HepG2 (cell line): Measurements from ENCODE around the gene STRBP. TPM values are rescaled to one million over a fixed set of nuclear protein-coding genes. Genes with fewer than 3 reads are reported as not detected.

Experiments used
- ATAC-seq: fragments of 200-7000 bp; cut with Tn5 transposase; 3 replicates; pipeline ENCODE4 v1.9.1; 2020; ENCODE audit warnings: mild to moderate bottlenecking, moderate library complexity
- BruUV-seq: library from RNA; stranded (reverse); fragments of 400-500 nt; replicated peaks from 2 replicates; lab custom pipeline; 2021; lab: Mats Ljungman, UMichigan
- CTCF ChIA-PET: fragments of 300-600 bp; formaldehyde crosslinking; extraction: SDS; loops from one replicate; lab custom pipeline; 2021; ENCODE audit warnings: low total read pairs, inconsistent platforms, low intra/inter-chr PET ratio; lab: Yijun Ruan, JAX
- POLR2A ChIA-PET: fragments of 350-600 bp; sonication (Branson Sonifier 250); formaldehyde crosslinking; loops from one replicate; lab custom pipeline; 2020; ENCODE audit warnings: antibody characterized with exemption, inconsistent platforms; lab: Yijun Ruan, JAX
- DNase-seq: peaks from one replicate; pipeline ENCODE4 v3.0.0-alpha.2; 2015; ENCODE audit warnings: low spot score
- FAIRE-seq: peaks from 3 replicates; lab custom pipeline; 2011; peaks lifted over from hg19 to GRCh38; lab: Jason Lieb, UNC
- H2AFZ ChIP-seq: one replicate; pipeline ENCODE4 v1.6.1; 2011; ENCODE audit warnings: low read length, inconsistent platforms
- H3K27ac ChIP-seq: fragments of 300-600 bp; 3 replicates; pipeline ENCODE4 v1.8.0; 2011; ENCODE audit warnings: mixed run types, mild to moderate bottlenecking, mixed read lengths, low read length, inconsistent platforms; ENCODE audit not compliant: insufficient read depth; ENCODE audit errors: extremely low read length
- H3K27me3 ChIP-seq, 2 experiments: fragments of 200-600 bp in 1 of 2; 2 replicates in 1 of 2; 3 replicates in 1 of 2; pipeline versions ENCODE4 v1.6.0 to v1.8.0; 2011; ENCODE audit warnings: low read length in 2 of 2, mild to moderate bottlenecking in 2 of 2, moderate library complexity in 2 of 2, inconsistent platforms in 1 of 2; ENCODE audit not compliant: insufficient read depth in 2 of 2, control insufficient read depth in 1 of 2
- H3K36me3 ChIP-seq, 2 experiments: fragments of 200-600 bp in 1 of 2; replicated peaks in 1 of 2; 2 replicates in 1 of 2; 3 replicates in 1 of 2; pipeline versions ENCODE4 v1.5.1 to v1.8.0; 2011; ENCODE audit warnings: low read length in 2 of 2, inconsistent platforms in 1 of 2; ENCODE audit not compliant: insufficient read depth in 2 of 2, control insufficient read depth in 1 of 2
- H3K4me1 ChIP-seq: 2 replicates; pipeline ENCODE4 v1.5.1; 2012; ENCODE audit warnings: low read length, inconsistent platforms; ENCODE audit not compliant: insufficient read depth
- H3K4me2 ChIP-seq: 2 replicates; pipeline ENCODE4 v1.6.0; 2011; ENCODE audit warnings: low read depth, low read length, inconsistent platforms
- H3K4me3 ChIP-seq, 3 experiments: fragments of 200-600 bp in 1 of 3; sonication (generic), shearing (Covaris generic) in 1 of 3; replicated peaks in 1 of 3; 2 replicates each; pipeline ENCODE4 v1.5.1; 2011 to 2016; ENCODE audit warnings: low read length in 3 of 3, inconsistent platforms in 2 of 3, low read depth in 2 of 3, mild to moderate bottlenecking in 2 of 3, control low read depth in 1 of 3, mixed read lengths in 1 of 3; ENCODE audit not compliant: insufficient read depth in 1 of 3
- H3K79me2 ChIP-seq: one replicate; pipeline ENCODE4 v1.6.1; 2011; ENCODE audit warnings: low read length, inconsistent platforms; ENCODE audit not compliant: insufficient read depth
- H3K9ac ChIP-seq: 2 replicates; pipeline ENCODE4 v1.6.0; 2011; ENCODE audit warnings: mild to moderate bottlenecking, low read depth, low read length, inconsistent platforms; ENCODE audit not compliant: insufficient read depth
- H3K9me3 ChIP-seq: 2 replicates; pipeline ENCODE4 v1.5.1; 2012; ENCODE audit warnings: mild to moderate bottlenecking, low read length
- H4K20me1 ChIP-seq: 2 replicates; pipeline ENCODE4 v1.6.0; 2011; ENCODE audit warnings: inconsistent platforms, mild to moderate bottlenecking, low read length, moderate library complexity; ENCODE audit not compliant: insufficient read depth
- CBFB ChIP-seq: sonication (generic); formaldehyde crosslinking; IDR thresholded peaks from 2 replicates; pipeline ENCODE4 v1.4.0; 2020; ENCODE audit warnings: missing genetic modification reagents
- GFI1 ChIP-seq: sonication (generic); formaldehyde crosslinking; IDR thresholded peaks from 2 replicates; pipeline ENCODE4 v1.5.0; 2020; ENCODE audit warnings: missing genetic modification reagents, mild to moderate bottlenecking, borderline replicate concordance
- KDM5B ChIP-seq: sonication (generic); formaldehyde crosslinking; IDR thresholded peaks from 2 replicates; pipeline ENCODE4 v1.4.0; 2020; ENCODE audit warnings: missing genetic modification reagents, mild to moderate bottlenecking, borderline replicate concordance
- KLF16 ChIP-seq, 2 experiments: sonication (generic) in 1 of 2; formaldehyde crosslinking in 1 of 2; IDR thresholded peaks; 2 replicates each; pipeline versions ENCODE4 v1.6.1 to v1.8.0; 2016 to 2023; ENCODE audit warnings: missing genetic modification reagents in 2 of 2, missing compliant biosample characterization in 1 of 2
- MXI1 ChIP-seq: IDR thresholded peaks from 3 replicates; pipeline ENCODE4 v1.6.1; 2012; ENCODE audit warnings: low read depth, low read length, inconsistent platforms, borderline replicate concordance
- NR3C1 ChIP-seq: sonication (generic); formaldehyde crosslinking; IDR thresholded peaks from 2 replicates; pipeline ENCODE4 v1.4.0; 2020; ENCODE audit warnings: missing genetic modification reagents
- POLR2G ChIP-seq: fragments of 200-400 bp; formaldehyde crosslinking; IDR thresholded peaks from 2 replicates; pipeline ENCODE4 v1.6.1; 2018; ENCODE audit warnings: mild to moderate bottlenecking, low read depth, low read length, moderate library complexity
- RARG ChIP-seq: sonication (generic); formaldehyde crosslinking; IDR thresholded peaks from 2 replicates; pipeline ENCODE4 v1.4.0; 2020; ENCODE audit warnings: low read depth, mild to moderate bottlenecking, missing genetic modification reagents
- RCOR2 ChIP-seq: IDR thresholded peaks from 2 replicates; pipeline ENCODE4 v1.6.1; 2016; ENCODE audit warnings: missing biosample characterization, missing genetic modification reagents
- REXO4 ChIP-seq: sonication (generic); formaldehyde crosslinking; IDR thresholded peaks from 2 replicates; pipeline ENCODE4 v1.8.0; 2022; ENCODE audit warnings: missing genetic modification reagents, mild to moderate bottlenecking, borderline replicate concordance
- ZNF362 ChIP-seq: sonication (generic); formaldehyde crosslinking; IDR thresholded peaks from 2 replicates; pipeline ENCODE4 v1.4.0; 2020; ENCODE audit warnings: missing genetic modification reagents, mild to moderate bottlenecking, borderline replicate concordance
- ZNF75D ChIP-seq: sonication (generic); formaldehyde crosslinking; IDR thresholded peaks from 2 replicates; pipeline ENCODE4 v1.8.1; 2023; ENCODE audit warnings: missing genetic modification reagents, mild to moderate bottlenecking, borderline replicate concordance
- WGBS: methylation state at CpG from one replicate; pipeline ENCODE4 v1.1.6; 2017; ENCODE audit warnings: low lambda C conversion rate; 5-methylcytosine and 5-hydroxymethylcytosine counted together
- in situ Hi-C: cut with HindIII; loops from 2 replicates; pipeline ENCODE4 v1.10.0; 2017; ENCODE audit warnings: low pct_unique_long_range_greater_than_20kb; ENCODE audit not compliant: extremely low pct_ligation_motif_present
- intact Hi-C: fragments of 100-400 bp; cut with micrococcal nuclease; formaldehyde crosslinking; loops from one replicate; pipeline ENCODE4 v1.10.0; 2022; ENCODE audit not compliant: unreplicated experiment
- polyA plus RNA-seq, 8 experiments: library from polyadenylated mRNA; depleted of rRNA in 3 of 8; stranded (reverse) in 7 of 8; unstranded in 1 of 8; fragments of >200 nt; fragmentation: Illumina TruSeq in 4 of 8; extraction: Trizol in 4 of 8; gene quantifications; 2 replicates each; pipeline versions ENCODE4 v1.2.1 to v1.2.3, GENCODE V29; 2011 to 2016; ENCODE audit warnings: low read depth in 4 of 8, missing spikeins in 1 of 8, mixed read lengths in 1 of 8; ENCODE audit not compliant: insufficient read depth in 1 of 8
- total RNA-seq, 5 experiments: library from RNA; depleted of rRNA; stranded (reverse); fragments of >200 nt; fragmentation: Illumina TruSeq; extraction: Trizol; gene quantifications; 2 replicates each; pipeline ENCODE4 v1.2.3, GENCODE V29; 2016; ENCODE audit warnings: low read depth in 1 of 5

STRBP gene
- total and polyA plus RNA-seq, 2 of the 13 experiments (the other 11 are each of a cell fraction or from before 2014, with no cell fraction given) = 14.5 to 38.5 TPM

DNA sequence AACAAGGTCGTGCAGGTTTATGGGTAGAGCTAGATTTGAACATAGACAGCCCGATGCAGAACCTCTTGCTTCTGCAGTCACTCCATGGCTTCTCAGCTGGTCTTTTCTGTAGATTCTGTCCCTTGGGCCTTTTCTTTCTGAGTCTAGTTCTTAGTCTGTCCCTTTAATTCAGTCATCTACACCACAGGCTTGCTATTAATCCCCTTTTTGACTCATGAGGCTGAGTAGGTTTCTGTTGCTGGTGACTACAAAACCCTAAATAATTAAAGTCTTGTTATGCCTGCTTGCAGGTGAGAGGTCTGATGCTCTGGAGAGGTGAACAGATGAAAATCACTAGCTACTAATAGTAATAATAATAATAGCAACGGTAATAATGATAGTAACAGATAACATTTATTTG, 19.3 kb upstream of the STRBP start:
- Histone ChIP-seq H3K4me1 (no peaks in the 10 kb centered on the region; the same call in 1 of the 2 replicates), H3K9me3 (no peaks in the 10 kb centered on the region), H4K20me1 (no peaks in the 10 kb centered on the region), H3K27me3 (peaks cover 1 to 18% of the 10 kb centered on the region in 2 experiments; a peak in 4 of 5 replicates), H3K4me3 (no peak overlapping the region), H3K4me2 (no peak overlapping the region), H3K27ac (no peak overlapping the region), H3K36me3 (no peaks in the 10 kb centered on the region), H2AFZ (no peak overlapping the region), H3K9ac (no peak overlapping the region), H3K79me2 (no peaks in the 10 kb centered on the region)
- POLR2A ChIA-PET = no interaction called here
- no peak for TF ChIP-seq RARG (CRISPR knock-in tag)
- TF ChIP-seq CBFB (CRISPR knock-in tag) = no peak
- no peak for TF ChIP-seq ZNF362
- no peak for TF ChIP-seq GFI1 (CRISPR knock-in tag)
- no peak for TF ChIP-seq NR3C1 (CRISPR knock-in tag)
- TF ChIP-seq ZNF75D = no peak
- no peak for TF ChIP-seq MXI1
- no peak for TF ChIP-seq RCOR2
- no peak for TF ChIP-seq REXO4 (CRISPR knock-in tag)
- TF ChIP-seq KDM5B = no peak
- TF ChIP-seq KLF16 (CRISPR knock-in tag; IDR thresholded peaks at IDR 0.05) = no peak
- no peak for TF ChIP-seq POLR2G
- CTCF ChIA-PET = no interaction called here
- 17% methylated on average over 3 of the region's 3 CpGs for WGBS
- intact Hi-C loops (no loop called here), in situ Hi-C loops (no loop called here)
- ATAC-seq (no peak), FAIRE-seq (no peak), DNase-seq (no peak)
- no TSS peak for BruUV-seq
